ENCODE data around the gene DLG3.

The DLG3 gene

DNA sequence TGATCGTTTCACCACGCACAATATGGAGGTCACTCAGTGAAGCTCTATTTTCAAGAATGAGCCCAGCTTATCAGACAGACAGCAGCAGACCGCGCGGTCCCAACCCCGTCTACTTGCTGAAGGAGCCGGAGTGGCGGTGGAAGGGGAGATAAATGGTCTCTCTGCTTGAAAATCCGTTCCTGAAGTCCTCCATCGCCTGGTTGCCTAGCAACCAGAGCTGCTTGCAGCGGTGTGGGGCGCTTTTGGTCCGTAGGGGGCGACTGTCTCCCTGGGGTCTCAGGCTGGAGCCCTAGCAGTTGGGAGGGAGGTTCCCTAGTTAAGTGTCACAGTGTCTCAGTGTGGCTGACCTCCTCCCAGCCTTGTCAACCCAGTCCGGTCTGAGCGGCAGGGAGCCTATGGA lies 8.3 kb upstream of the DLG3 start:
- H3K9ac ChIP-seq, result no peak overlapping the region
- H3K27me3 ChIP-seq (ENCODE audit: control insufficient read depth, insufficient read depth, low read length), result no peaks in the 10 kb centered on the region
- H3K27ac ChIP-seq, result no peak overlapping the region
- H3K4me2 ChIP-seq (ENCODE audit: low read length), result no peak overlapping the region
- H3K79me2 ChIP-seq, result no peaks in the 10 kb centered on the region
- no peak overlapping the region for H2AFZ ChIP-seq
- no peaks in the 10 kb centered on the region for H3K36me3 ChIP-seq (ENCODE audit: control insufficient read depth, insufficient read depth, low read length)
- no peak overlapping the region for H3K4me3 ChIP-seq (ENCODE audit: low read depth, low read length)
- H3K4me1 ChIP-seq, result peaks cover 5% of the 10 kb centered on the region
- H3K9me3 ChIP-seq (ENCODE audit: control insufficient read depth, low read length), result no peaks in the 10 kb centered on the region
- TF ChIP-seq, protein P1, sequence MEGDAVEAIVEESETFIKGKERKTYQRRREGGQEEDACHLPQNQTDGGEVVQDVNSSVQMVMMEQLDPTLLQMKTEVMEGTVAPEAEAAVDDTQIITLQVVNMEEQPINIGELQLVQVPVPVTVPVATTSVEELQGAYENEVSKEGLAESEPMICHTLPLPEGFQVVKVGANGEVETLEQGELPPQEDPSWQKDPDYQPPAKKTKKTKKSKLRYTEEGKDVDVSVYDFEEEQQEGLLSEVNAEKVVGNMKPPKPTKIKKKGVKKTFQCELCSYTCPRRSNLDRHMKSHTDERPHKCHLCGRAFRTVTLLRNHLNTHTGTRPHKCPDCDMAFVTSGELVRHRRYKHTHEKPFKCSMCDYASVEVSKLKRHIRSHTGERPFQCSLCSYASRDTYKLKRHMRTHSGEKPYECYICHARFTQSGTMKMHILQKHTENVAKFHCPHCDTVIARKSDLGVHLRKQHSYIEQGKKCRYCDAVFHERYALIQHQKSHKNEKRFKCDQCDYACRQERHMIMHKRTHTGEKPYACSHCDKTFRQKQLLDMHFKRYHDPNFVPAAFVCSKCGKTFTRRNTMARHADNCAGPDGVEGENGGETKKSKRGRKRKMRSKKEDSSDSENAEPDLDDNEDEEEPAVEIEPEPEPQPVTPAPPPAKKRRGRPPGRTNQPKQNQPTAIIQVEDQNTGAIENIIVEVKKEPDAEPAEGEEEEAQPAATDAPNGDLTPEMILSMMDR (IDR thresholded peaks at IDR 0.05), result no peak

DNA sequence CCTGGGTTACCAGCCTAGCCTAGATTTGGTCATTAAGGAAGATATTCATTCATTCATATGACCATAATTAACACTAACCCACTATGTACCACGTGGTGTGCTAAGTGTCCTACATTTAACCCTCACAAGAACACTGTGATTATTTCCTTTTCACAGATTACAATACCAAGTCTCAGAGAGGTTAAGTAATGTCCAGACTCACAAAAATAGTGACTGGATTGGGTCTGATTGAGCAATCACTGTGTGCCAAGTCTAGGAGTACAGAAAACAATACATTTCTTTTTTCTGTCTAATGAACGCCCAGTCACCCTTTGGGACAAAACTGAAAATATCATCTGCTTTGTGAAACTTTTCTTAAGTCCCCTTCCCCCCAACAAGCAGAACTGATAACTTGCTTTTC lies 7.6 kb upstream of the DLG3 start:
- TF ChIP-seq, protein P1 (IDR thresholded peaks at IDR 0.05), result no peak
- no peaks in the 10 kb centered on the region for H3K79me2 ChIP-seq
- H3K36me3 ChIP-seq (ENCODE audit: control insufficient read depth, insufficient read depth, low read length), result no peaks in the 10 kb centered on the region
- no peak overlapping the region for H3K27ac ChIP-seq
- H3K4me3 ChIP-seq (ENCODE audit: low read depth, low read length), result no peak overlapping the region
- no peaks in the 10 kb centered on the region for H3K9me3 ChIP-seq (ENCODE audit: control insufficient read depth, low read length)
- H3K27me3 ChIP-seq (ENCODE audit: control insufficient read depth, insufficient read depth, low read length), result no peaks in the 10 kb centered on the region
- H3K4me1 ChIP-seq, result peaks cover 5% of the 10 kb centered on the region
- H3K9ac ChIP-seq, result no peak overlapping the region
- no peak overlapping the region for H2AFZ ChIP-seq
- no peak overlapping the region for H3K4me2 ChIP-seq (ENCODE audit: low read length)

DNA sequence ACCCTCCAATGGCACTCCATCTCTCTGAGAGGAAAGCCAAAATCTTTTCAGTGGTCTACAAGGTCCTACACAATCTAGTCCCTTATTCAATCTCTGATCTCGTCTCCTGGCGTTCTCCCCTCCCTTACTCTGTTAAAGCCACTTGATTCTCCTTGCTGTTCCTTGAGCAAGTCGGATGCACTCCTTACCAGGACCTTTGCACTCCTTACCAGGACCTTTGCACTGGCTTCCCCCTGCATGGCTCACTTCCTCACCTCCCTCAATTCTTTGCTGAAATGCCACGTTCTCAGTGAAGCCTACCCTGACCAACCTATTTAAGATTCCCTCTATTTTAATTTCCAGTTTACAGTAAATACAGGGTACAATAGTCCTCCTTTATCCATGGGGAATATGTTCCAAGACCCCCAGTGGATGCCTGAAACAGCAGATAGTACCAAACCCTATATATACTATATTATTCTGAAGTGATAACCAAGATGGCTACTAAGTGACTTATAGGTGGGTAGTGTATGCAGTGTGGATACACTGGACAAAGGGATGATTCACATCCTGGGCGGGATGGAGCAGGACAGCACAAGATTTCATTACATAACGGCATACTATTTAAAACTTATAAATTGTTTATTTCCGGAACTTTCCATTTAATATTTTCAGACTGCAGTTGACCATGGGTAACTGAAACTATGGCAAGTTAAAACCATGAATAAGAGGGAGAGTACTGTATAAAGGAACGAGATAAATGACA lies 6.5 kb upstream of the DLG3 start:
- no peaks in the 10 kb centered on the region for H3K27me3 ChIP-seq (ENCODE audit: control insufficient read depth, insufficient read depth, low read length)
- TF ChIP-seq, protein P1 (IDR thresholded peaks at IDR 0.05), result no peak
- H3K36me3 ChIP-seq (ENCODE audit: control insufficient read depth, insufficient read depth, low read length), result no peaks in the 10 kb centered on the region
- H3K4me1 ChIP-seq, result peaks cover 5% of the 10 kb centered on the region
- H3K4me3 ChIP-seq (ENCODE audit: low read depth, low read length), result no peak overlapping the region
- no peak overlapping the region for H3K27ac ChIP-seq
- no peaks in the 10 kb centered on the region for H3K9me3 ChIP-seq (ENCODE audit: control insufficient read depth, low read length)
- H3K4me2 ChIP-seq (ENCODE audit: low read length), result no peak overlapping the region
- H3K79me2 ChIP-seq, result no peaks in the 10 kb centered on the region
- no peak overlapping the region for H3K9ac ChIP-seq
- no peak overlapping the region for H2AFZ ChIP-seq

- Histone ChIP-seq H3K79me2 (no peaks in the 10 kb centered on the region), H3K27ac (no peak overlapping the region), H3K36me3 (ENCODE audit: control insufficient read depth, insufficient read depth, low read length) (no peaks in the 10 kb centered on the region), H3K4me1 (no peaks in the 10 kb centered on the region), H3K4me2 (ENCODE audit: low read length) (no peak overlapping the region), H3K9me3 (ENCODE audit: control insufficient read depth, low read length) (no peaks in the 10 kb centered on the region), H3K27me3 (ENCODE audit: control insufficient read depth, insufficient read depth, low read length) (no peaks in the 10 kb centered on the region), H2AFZ (no peak overlapping the region), H3K4me3 (ENCODE audit: low read depth, low read length) (no peak overlapping the region), H3K9ac (no peak overlapping the region)
- TF ChIP-seq, protein P1 (IDR thresholded peaks at IDR 0.05), result no peak
Measured at GRCh38 chrX:70439016-70439415, 5.6 kb upstream of the DLG3 start.

GRCh38 chrX:70442224-70442623 lies 2.4 kb upstream of the DLG3 start:
- no peak overlapping the region for H3K4me2 ChIP-seq (ENCODE audit: low read length)
- H3K27me3 ChIP-seq (ENCODE audit: control insufficient read depth, insufficient read depth, low read length), result no peaks in the 10 kb centered on the region
- no peak overlapping the region for H3K27ac ChIP-seq
- no peaks in the 10 kb centered on the region for H3K79me2 ChIP-seq
- H3K36me3 ChIP-seq (ENCODE audit: control insufficient read depth, insufficient read depth, low read length), result no peaks in the 10 kb centered on the region
- TF ChIP-seq, protein P1 (IDR thresholded peaks at IDR 0.05), result no peak
- H3K9me3 ChIP-seq (ENCODE audit: control insufficient read depth, low read length), result no peaks in the 10 kb centered on the region
- H3K4me1 ChIP-seq, result no peaks in the 10 kb centered on the region
- H3K4me3 ChIP-seq (ENCODE audit: low read depth, low read length), result no peak overlapping the region
- no peak overlapping the region for H3K9ac ChIP-seq
- H2AFZ ChIP-seq, result no peak overlapping the region

Measured in parathyroid adenoma (tissue), 2 donors.